Small intestine (tissue), 7 donors: ENCODE data around the gene PHLPP1. TPM values are rescaled to one million over a fixed set of nuclear protein-coding genes. Genes with fewer than 3 reads are reported as not detected.
"Not testable (repeated sequence)": the region's sequence is repeated elsewhere in the genome, so short reads cannot be mapped to it uniquely, and the experiment has no call there.

Experiments
- DNase-seq, 2 donors: peaks; one replicate each; pipeline versions ENCODE4 v3.0.0 to v3.0.0-alpha.2; 2013
- FAIRE-seq: peaks from 2 replicates; lab custom pipeline; 2012; peaks lifted over from hg19 to GRCh38; lab: Jason Lieb, UNC
- H3K27ac ChIP-seq, 3 donors: one replicate each; pipeline ENCODE4 v1.5.1; 2013; ENCODE audit warnings: low read length in 2 of 3, mild to moderate bottlenecking in 2 of 3, control low read depth in 1 of 3, inconsistent platforms in 1 of 3, low read depth in 1 of 3, moderate library complexity in 1 of 3
- H3K27me3 ChIP-seq, 3 donors: one replicate each; pipeline ENCODE4 v1.6.1; 2013; ENCODE audit warnings: low read length in 3 of 3, inconsistent platforms in 1 of 3; ENCODE audit not compliant: control insufficient read depth in 3 of 3, insufficient read depth in 3 of 3
- H3K36me3 ChIP-seq, 3 donors: one replicate each; pipeline ENCODE4 v1.6.1; 2013; ENCODE audit warnings: low read length in 3 of 3, inconsistent platforms in 1 of 3, low read depth in 1 of 3, mild to moderate bottlenecking in 1 of 3, moderate library complexity in 1 of 3; ENCODE audit not compliant: control insufficient read depth in 3 of 3, insufficient read depth in 2 of 3
- H3K4me1 ChIP-seq, 3 donors: one replicate each; pipeline ENCODE4 v1.6.1; 2013; ENCODE audit warnings: low read length in 2 of 3, inconsistent platforms in 1 of 3, low read depth in 1 of 3, mild to moderate bottlenecking in 1 of 3, moderate library complexity in 1 of 3; ENCODE audit not compliant: control insufficient read depth in 3 of 3, insufficient read depth in 2 of 3
- H3K4me3 ChIP-seq, 3 donors: one replicate each; pipeline ENCODE4 v1.5.1; 2013; ENCODE audit warnings: low read length in 3 of 3, control low read depth in 1 of 3, inconsistent platforms in 1 of 3, low read depth in 1 of 3, mild to moderate bottlenecking in 1 of 3, moderate library complexity in 1 of 3
- H3K9me3 ChIP-seq, 2 donors: one replicate each; pipeline ENCODE4 v1.6.1; 2013; ENCODE audit warnings: low read depth in 1 of 2, low read length in 1 of 2; ENCODE audit not compliant: control insufficient read depth in 2 of 2, insufficient read depth in 1 of 2
- WGBS, 3 donors: extraction: QIAGEN DNeasy Blood & Tissue Kit; methylation state at CpG; one replicate each; pipeline ENCODE4 v1.1.7; 2013; 5-methylcytosine and 5-hydroxymethylcytosine counted together
- polyA plus RNA-seq, 4 donors: library from polyadenylated mRNA; stranded (reverse) in 3 of 4; unstranded in 1 of 4; fragments of 200-250 nt in 3 of 4; fragments of 120-200 nt in 1 of 4; gene quantifications; one replicate each; pipeline versions ENCODE4 v1.2.1 to v1.2.3, GENCODE V29; 2013
- donor health status: healthy with polysubstance abuse.
- donor health status: control.
- donor health status: control.
- donor health status: Bipolar disorder and iron deficiency.
- donor health status: healthy.

Gene PHLPP1
- polyA plus RNA-seq, 4 donors = 3.2 to 13.1 (median 5.4) TPM

GRCh38 chr18:62899534-62899933, 184.2 kb downstream of the PHLPP1 start:
- no peaks in the 10 kb centered on the region for H3K9me3 ChIP-seq
- H3K27me3 ChIP-seq = no peaks in the 10 kb centered on the region
- FAIRE-seq = no peak
- H3K36me3 ChIP-seq = peaks cover under 1 to 27% (median 4%) of the 10 kb centered on the region in 3 donors
- no peak for DNase-seq
- no peak overlapping the region for H3K27ac ChIP-seq
- peaks cover 0 to 15% (median 2%) of the 10 kb centered on the region in 3 donors for H3K4me1 ChIP-seq
- WGBS, 3 donors = 95 to 99% (median 97%) methylated on average over 5 of the region's 5 CpGs
- H3K4me3 ChIP-seq = no peak overlapping the region

- no peak overlapping the region for H3K4me3 ChIP-seq
- H3K27me3 ChIP-seq = no peaks in the 10 kb centered on the region
- no peaks in the 10 kb centered on the region for H3K9me3 ChIP-seq
- H3K36me3 ChIP-seq = peaks cover 2 to 24% (median 4%) of the 10 kb centered on the region in 3 donors
- DNase-seq = no peak
- WGBS, 3 donors = 95 to 97% (median 97%) methylated on average over 7 of the region's 7 CpGs
- H3K27ac ChIP-seq = no peak overlapping the region
- no peak for FAIRE-seq
- H3K4me1 ChIP-seq = peaks cover 0 to 15% (median 2%) of the 10 kb centered on the region in 3 donors
Measured at GRCh38 chr18:62900132-62900883, 185.0 kb downstream of the PHLPP1 start.

GRCh38 chr18:62902776-62903175, 187.4 kb downstream of the PHLPP1 start:
- peak; percentile 48 to 87 for DNase-seq
- peaks cover 4 to 14% (median 4%) of the 10 kb centered on the region in 3 donors for H3K36me3 ChIP-seq
- peaks cover 0 to 15% (median 2%) of the 10 kb centered on the region in 3 donors for H3K4me1 ChIP-seq
- H3K9me3 ChIP-seq = no peaks in the 10 kb centered on the region
- FAIRE-seq = no peak
- WGBS, 3 donors = 47 to 68% (median 55%) methylated on average over 5 of the region's 5 CpGs
- H3K27ac ChIP-seq = peak overlapping the region in 1 of 3 donors; percentile 32
- no peaks in the 10 kb centered on the region for H3K27me3 ChIP-seq
- H3K4me3 ChIP-seq = no peak overlapping the region

GRCh38 chr18:62904396-62905285, 189.3 kb downstream of the PHLPP1 start:
- WGBS, 3 donors = 61 to 73% (median 67%) methylated on average over 2 of the region's 2 CpGs
- FAIRE-seq (no peak), DNase-seq (peak in 1 of 2 donors; percentile 10)
- H3K27me3 ChIP-seq = no peaks in the 10 kb centered on the region
- peaks cover 0 to 15% (median 2%) of the 10 kb centered on the region in 3 donors for H3K4me1 ChIP-seq
- no peak overlapping the region for H3K27ac ChIP-seq
- H3K4me3 ChIP-seq = no peak overlapping the region
- H3K9me3 ChIP-seq = no peaks in the 10 kb centered on the region
- H3K36me3 ChIP-seq = peaks cover 3 to 6% (median 4%) of the 10 kb centered on the region in 3 donors

- H3K36me3 ChIP-seq = peaks cover 0 to 7% (median 2%) of the 10 kb centered on the region in 3 donors
- H3K27me3 ChIP-seq = no peaks in the 10 kb centered on the region
- no peak for FAIRE-seq
- H3K4me3 ChIP-seq = no peak overlapping the region
- H3K27ac ChIP-seq = no peak overlapping the region
- no peak for DNase-seq
- WGBS, 3 donors = 47 to 72% (median 68%) methylated on average over 2 of the region's 2 CpGs
- H3K4me1 ChIP-seq = no peaks in the 10 kb centered on the region
- no peaks in the 10 kb centered on the region for H3K9me3 ChIP-seq
Measured at GRCh38 chr18:62912885-62913284, 197.5 kb downstream of the PHLPP1 start.

- H3K27ac ChIP-seq, H3K4me3 ChIP-seq, H3K4me1 ChIP-seq, H3K9me3 ChIP-seq, H3K27me3 ChIP-seq, DNase-seq, FAIRE-seq, H3K36me3 ChIP-seq: not testable (repeated sequence)
- WGBS, 3 donors = 91 to 93% (median 92%) methylated on average over 7 of the region's 7 CpGs
Measured at GRCh38 chr18:62913824-62914223, 198.5 kb downstream of the PHLPP1 start.

- Histone ChIP-seq H3K9me3 (no peaks in the 10 kb centered on the region), H3K36me3 (peaks cover 0 to 9% (median 4%) of the 10 kb centered on the region in 3 donors), H3K27me3 (no peaks in the 10 kb centered on the region), H3K4me1 (no peaks in the 10 kb centered on the region), H3K27ac (no peak overlapping the region), H3K4me3 (no peak overlapping the region)
- no peak for DNase-seq
- 98 to 99% (median 98%) methylated on average over 3 of the region's 3 CpGs for WGBS, 3 donors
- no peak for FAIRE-seq
Measured at GRCh38 chr18:62914871-62915392, 199.6 kb downstream of the PHLPP1 start.

- FAIRE-seq = no peak
Measured at GRCh38 chr18:62918361-62918760, 203.0 kb downstream of the PHLPP1 start.

More at GRCh38 chr18:62918361-62918760, 203.0 kb downstream of the PHLPP1 start:
- no peak overlapping the region for H3K27ac ChIP-seq
- no peaks in the 10 kb centered on the region for H3K27me3 ChIP-seq
- peaks cover 0 to 13% (median 6%) of the 10 kb centered on the region in 3 donors for H3K36me3 ChIP-seq
- no peaks in the 10 kb centered on the region for H3K4me1 ChIP-seq
- no peak overlapping the region for H3K4me3 ChIP-seq
- H3K9me3 ChIP-seq = no peaks in the 10 kb centered on the region
- DNase-seq = no peak
